ENCODE data around the gene STX18. TPM values are rescaled to one million over a fixed set of nuclear protein-coding genes. Genes with fewer than 3 reads are reported as not detected.

Gene STX18
- total RNA-seq, 1 donor: 32.2 TPM

DNA sequence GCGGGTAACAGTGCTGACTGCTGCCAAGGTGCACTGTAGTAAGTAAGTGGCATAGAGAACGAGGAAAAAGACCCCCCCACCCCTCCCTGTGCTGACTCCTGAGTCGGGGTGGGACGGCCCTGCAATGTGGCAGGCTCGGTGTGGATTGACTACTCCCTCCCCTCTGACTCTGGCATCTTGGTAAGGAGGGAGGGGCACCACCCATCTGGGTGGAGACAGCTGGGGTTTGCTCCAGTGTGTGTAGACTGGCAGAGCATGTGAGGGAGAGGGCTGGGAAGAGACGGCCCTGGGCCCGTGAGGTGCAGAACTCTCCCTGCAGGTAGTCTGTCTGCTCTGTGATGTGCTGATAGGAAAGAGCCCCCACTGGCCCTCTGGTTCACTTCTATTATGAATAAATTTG is 124.0 kb downstream of the STX18 start:
- DNase-seq (ENCODE audit: low read depth): no peak
- H3K4me3 ChIP-seq (ENCODE audit: low read depth, low read length): no peak overlapping the region
- no peak for TF ChIP-seq CTCF (IDR thresholded peaks at IDR 0.05; ENCODE audit: insufficient read depth, low read length)

DNA sequence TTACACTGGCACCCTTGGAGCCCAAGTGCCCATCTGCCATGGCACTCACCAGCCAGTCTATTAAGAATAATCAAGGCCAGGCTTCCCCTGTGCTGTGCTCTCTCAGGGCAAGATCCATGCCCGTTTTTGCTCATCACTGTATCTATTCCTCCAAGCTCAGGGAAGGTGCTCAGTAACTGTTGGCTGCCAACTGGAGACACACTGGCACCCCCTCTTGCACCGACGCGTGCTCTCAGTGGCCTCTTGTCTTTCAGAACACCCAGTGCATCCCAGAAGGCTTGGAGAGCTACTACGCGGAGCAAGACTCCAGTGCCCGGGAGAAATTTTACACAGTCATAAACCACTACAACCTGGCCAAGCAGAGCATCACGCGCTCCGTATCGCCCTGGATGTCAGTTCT is 124.9 kb downstream of the STX18 start:
- no peak overlapping the region for H3K4me3 ChIP-seq (ENCODE audit: low read depth, low read length)
- no peak for DNase-seq (ENCODE audit: low read depth)
- TF ChIP-seq CTCF (IDR thresholded peaks at IDR 0.05; ENCODE audit: insufficient read depth, low read length): no peak

GRCh38 chr4:4415806-4416805 is 125.7 kb downstream of the STX18 start:
- no peak overlapping the region for H3K4me3 ChIP-seq (ENCODE audit: low read depth, low read length)
- no peak for TF ChIP-seq CTCF (IDR thresholded peaks at IDR 0.05; ENCODE audit: insufficient read depth, low read length)
- no peak for DNase-seq (ENCODE audit: low read depth)

- TF ChIP-seq CTCF (IDR thresholded peaks at IDR 0.05; ENCODE audit: insufficient read depth, low read length): no peak
- no peak for DNase-seq (ENCODE audit: low read depth)
- no peak overlapping the region for H3K4me3 ChIP-seq (ENCODE audit: low read depth, low read length)
Measured at GRCh38 chr4:4415107-4415805, 126.6 kb downstream of the STX18 start.

DNA sequence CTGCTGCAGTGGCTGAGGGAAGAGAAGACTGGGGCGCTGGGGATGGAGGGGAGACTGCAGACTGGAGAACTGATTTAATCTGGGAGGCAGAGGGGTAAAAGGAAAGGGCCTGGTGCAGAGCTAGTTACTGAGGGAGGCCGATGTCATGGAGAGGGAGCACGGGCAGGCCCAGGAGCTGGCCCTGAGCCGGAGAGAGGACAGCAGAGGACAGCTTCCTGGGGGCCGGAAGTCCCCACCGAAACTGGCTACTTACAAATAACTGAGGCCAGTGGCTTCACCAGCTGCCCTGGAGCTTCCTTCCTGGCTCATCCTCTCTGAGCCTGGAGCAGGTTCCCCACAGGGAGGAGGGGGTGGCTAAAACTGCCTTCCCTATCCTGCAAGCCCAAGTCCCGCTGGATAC is 128.0 kb downstream of the STX18 start:
- H3K4me3 ChIP-seq (ENCODE audit: low read depth, low read length): no peak overlapping the region
- TF ChIP-seq CTCF (IDR thresholded peaks at IDR 0.05; ENCODE audit: insufficient read depth, low read length): no peak
- DNase-seq (ENCODE audit: low read depth): no peak

DNA sequence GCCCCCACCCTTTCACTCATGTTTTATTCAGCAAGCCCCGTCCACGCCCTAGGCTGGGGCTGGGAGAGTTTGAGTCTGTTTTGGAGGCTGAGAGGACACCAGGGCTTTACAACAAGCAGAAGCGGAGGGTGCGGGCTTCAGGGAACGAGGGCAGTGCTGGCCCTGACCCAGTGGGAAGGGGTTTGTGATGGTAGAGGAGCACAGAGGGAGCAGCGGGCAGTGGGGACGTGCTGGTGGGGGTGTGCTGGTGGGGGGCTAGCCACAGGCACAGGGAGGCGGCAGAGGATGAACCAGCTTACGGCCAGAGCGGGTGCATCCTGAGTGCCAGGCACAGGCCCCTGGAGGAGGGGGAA is 128.5 kb downstream of the STX18 start:
- no peak overlapping the region for H3K4me3 ChIP-seq (ENCODE audit: low read depth, low read length)
- DNase-seq (ENCODE audit: low read depth): no peak
- no peak for TF ChIP-seq CTCF (IDR thresholded peaks at IDR 0.05; ENCODE audit: insufficient read depth, low read length)
